Activated T-helper 17 cell treated with anti-CD3 and anti-CD28 coated beads, Interleukin-2, amount 50 U/mL, for 72 hours (primary cell): ENCODE data around the gene CDYL. TPM values are rescaled to one million over a fixed set of nuclear protein-coding genes. Genes with fewer than 3 reads are reported as not detected.

ENCODE experiments used
- ATAC-seq: fragments of 150-1000 bp; cut with Tn5 transposase; replicated peaks from 2 replicates; pipeline ENCODE4 v1.10.0; 2021; ENCODE audit warnings: mild to moderate bottlenecking, moderate library complexity
- H3K27ac Mint-ChIP-seq: one replicate; pipeline ENCODE4 v1.8.0; 2022; ENCODE audit warnings: mixed read lengths
- H3K27me3 Mint-ChIP-seq: one replicate; pipeline ENCODE4 v1.8.0; 2022; ENCODE audit warnings: mixed read lengths
- H3K36me3 Mint-ChIP-seq: one replicate; pipeline ENCODE4 v1.8.0; 2022; ENCODE audit warnings: low read depth, mild to moderate bottlenecking, mixed read lengths
- H3K4me1 Mint-ChIP-seq: one replicate; pipeline ENCODE4 v1.8.0; 2022; ENCODE audit warnings: mixed read lengths
- H3K4me3 Mint-ChIP-seq: one replicate; pipeline ENCODE4 v1.8.0; 2022; ENCODE audit warnings: mild to moderate bottlenecking, mixed read lengths
- H3K9me3 Mint-ChIP-seq: one replicate; pipeline ENCODE4 v1.8.0; 2022; ENCODE audit warnings: mixed read lengths
- total RNA-seq, 2 donors: library from RNA; stranded (reverse); gene quantifications; one replicate each; pipeline ENCODE4 v1.2.3, GENCODE V29; 2022

Gene CDYL
- total RNA-seq, 2 donors from 2014 or later, result 23.3 to 24.5 TPM

GRCh38 chr6:4903121-4903520, 126.9 kb downstream of the CDYL start:
- no peak for ATAC-seq
- Mint-ChIP-seq H3K9me3 (no peaks in the 10 kb centered on the region), H3K36me3 (peaks cover 41% of the 10 kb centered on the region), H3K27ac (no peak overlapping the region), H3K4me1 (peaks cover 28% of the 10 kb centered on the region), H3K27me3 (no peaks in the 10 kb centered on the region), H3K4me3 (no peak overlapping the region)

DNA sequence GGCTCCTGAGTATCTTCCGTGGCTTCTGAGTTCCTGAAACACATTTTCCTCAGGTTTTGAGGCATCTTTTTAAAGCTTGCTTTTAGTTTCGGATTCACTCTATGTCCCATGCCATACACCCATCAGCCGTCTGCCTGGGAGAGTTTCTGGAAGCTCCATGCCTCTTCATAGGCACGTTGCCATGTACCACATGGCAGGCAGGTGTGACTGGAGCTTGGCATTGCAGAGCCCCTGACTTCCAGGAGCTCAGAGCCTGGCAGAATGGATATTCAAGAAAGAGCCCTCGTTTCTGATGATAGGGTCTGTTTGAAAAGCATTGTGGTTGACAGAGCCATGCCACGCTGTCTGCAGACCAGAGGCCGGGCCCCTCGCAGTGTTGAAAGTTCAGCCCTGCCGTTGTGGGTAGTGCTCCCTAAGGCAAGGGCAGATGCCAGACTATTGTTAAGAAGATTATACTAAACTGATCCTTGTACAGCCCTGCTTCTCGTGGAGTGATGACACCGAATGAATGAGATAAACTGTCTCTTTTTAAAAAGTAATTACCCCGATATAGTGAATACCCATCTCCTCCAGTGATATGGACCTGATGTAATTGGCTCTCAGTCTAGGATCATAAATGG, 127.7 kb downstream of the CDYL start:
- no peak overlapping the region for H3K4me3 Mint-ChIP-seq
- peaks cover 38% of the 10 kb centered on the region for H3K36me3 Mint-ChIP-seq
- H3K9me3 Mint-ChIP-seq, result no peaks in the 10 kb centered on the region
- no peak overlapping the region for H3K27ac Mint-ChIP-seq
- ATAC-seq, result no peak
- no peaks in the 10 kb centered on the region for H3K27me3 Mint-ChIP-seq
- peaks cover 28% of the 10 kb centered on the region for H3K4me1 Mint-ChIP-seq

DNA sequence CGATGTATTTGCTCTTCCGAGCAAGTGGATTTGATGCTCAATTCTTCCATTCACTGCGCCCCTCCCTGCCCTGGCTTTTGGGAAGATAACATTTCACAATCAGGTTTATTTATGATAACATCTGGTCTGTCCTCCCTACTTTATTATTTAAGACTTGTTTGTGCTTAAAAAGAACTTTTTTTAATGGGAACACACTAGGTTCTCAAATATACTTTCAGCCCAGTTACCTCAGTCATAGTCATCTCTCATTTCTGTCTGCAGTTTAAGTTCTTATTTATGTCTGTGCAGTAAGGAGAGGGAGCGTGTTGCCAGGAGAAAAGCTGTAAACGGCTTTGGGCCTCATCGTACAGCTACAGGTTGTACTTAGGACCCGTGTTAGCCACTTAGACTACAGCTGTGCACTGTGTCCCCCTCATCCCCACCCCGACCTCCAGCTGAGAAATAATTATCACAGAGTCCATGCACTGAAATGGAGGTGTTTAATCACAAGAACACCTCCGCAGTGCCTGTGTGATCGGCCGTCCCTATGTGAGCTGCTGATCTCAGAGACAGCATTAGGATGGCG, 128.3 kb downstream of the CDYL start:
- Mint-ChIP-seq H3K27me3 (no peaks in the 10 kb centered on the region), H3K27ac (no peak overlapping the region), H3K4me3 (no peak overlapping the region), H3K4me1 (peaks cover 28% of the 10 kb centered on the region), H3K36me3 (peaks cover 32% of the 10 kb centered on the region), H3K9me3 (no peaks in the 10 kb centered on the region)
- ATAC-seq, result no peak

DNA sequence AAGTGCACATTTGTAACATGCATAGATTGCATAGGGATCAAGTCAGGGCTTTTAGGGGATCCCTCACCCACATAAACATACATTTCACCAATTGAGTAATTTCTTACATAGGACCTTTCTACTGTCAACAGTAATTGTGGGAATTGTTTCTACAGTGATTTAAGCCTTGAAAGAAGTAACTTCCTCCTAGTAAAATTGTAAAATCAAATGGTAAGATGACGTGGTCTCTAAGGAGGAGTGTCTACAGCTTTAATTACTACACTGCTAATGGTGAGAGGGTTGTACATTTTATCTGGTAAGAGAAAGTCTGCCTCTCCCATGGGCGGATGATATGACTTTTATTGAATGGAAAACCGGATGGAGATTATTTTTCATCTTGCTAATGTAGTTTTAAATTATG, 129.6 kb downstream of the CDYL start:
- Mint-ChIP-seq H3K27me3 (no peaks in the 10 kb centered on the region), H3K4me3 (no peak overlapping the region), H3K4me1 (peaks cover 35% of the 10 kb centered on the region), H3K36me3 (peaks cover 29% of the 10 kb centered on the region), H3K27ac (no peak overlapping the region), H3K9me3 (no peaks in the 10 kb centered on the region)
- no peak for ATAC-seq

DNA sequence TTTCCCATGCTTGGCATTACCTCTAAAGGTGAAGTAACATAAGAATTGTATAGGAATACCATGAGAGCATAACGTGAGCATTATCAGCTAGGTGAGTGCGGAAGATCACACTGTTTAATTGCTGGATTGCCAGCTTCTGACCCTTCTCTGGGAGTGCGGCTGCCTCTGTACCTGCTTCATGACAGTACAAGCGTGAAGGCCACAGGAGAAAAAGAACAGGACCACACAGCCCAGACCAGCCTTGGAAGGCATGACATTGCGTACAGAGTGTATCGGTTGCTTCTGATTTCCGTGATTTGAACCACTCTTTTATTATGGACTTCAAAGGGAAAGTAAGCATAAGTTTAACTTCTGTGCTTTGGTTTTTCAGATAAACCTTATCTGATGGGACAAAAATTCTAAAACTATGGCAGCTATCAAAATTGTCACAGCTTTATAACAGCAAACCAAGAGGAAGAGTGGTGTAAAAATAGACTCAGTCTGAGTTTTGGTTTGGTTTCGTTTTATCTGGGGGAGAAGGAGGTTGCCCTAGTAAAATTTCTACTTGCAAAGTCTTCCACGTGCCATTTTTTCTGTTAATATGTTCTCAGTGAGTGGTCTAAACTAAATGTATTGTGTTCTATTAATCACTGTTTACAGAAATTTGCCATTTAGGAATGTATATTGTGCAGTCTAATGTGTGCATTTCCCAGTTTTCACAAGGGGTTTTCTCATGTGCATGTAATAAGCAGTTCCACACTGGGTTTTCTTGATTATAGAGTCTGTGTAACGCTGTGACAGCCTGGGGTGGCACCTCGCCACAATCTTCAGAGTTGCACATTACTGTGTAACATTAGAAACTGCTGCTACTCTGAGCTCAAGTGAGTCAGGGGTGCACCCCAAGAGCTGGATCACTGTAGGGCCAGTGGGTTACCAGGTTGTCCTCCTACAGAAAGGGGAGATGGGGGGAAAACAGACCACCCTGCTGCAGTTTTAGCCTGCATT, 130.4 kb downstream of the CDYL start:
- peaks cover 35% of the 10 kb centered on the region for H3K4me1 Mint-ChIP-seq
- peak; percentile 78 for ATAC-seq
- H3K27ac Mint-ChIP-seq, result peak overlapping the region; percentile 66
- no peaks in the 10 kb centered on the region for H3K27me3 Mint-ChIP-seq
- no peaks in the 10 kb centered on the region for H3K9me3 Mint-ChIP-seq
- peak overlapping the region; percentile 15 for H3K4me3 Mint-ChIP-seq
- H3K36me3 Mint-ChIP-seq, result peaks cover 24% of the 10 kb centered on the region

GRCh38 chr6:4907602-4908001, 131.4 kb downstream of the CDYL start:
- Mint-ChIP-seq H3K4me3 (no peak overlapping the region), H3K27ac (peak overlapping the region; percentile 20), H3K27me3 (no peaks in the 10 kb centered on the region), H3K36me3 (peaks cover 14% of the 10 kb centered on the region), H3K4me1 (peaks cover 35% of the 10 kb centered on the region), H3K9me3 (no peaks in the 10 kb centered on the region)
- peak; percentile 59 for ATAC-seq

DNA sequence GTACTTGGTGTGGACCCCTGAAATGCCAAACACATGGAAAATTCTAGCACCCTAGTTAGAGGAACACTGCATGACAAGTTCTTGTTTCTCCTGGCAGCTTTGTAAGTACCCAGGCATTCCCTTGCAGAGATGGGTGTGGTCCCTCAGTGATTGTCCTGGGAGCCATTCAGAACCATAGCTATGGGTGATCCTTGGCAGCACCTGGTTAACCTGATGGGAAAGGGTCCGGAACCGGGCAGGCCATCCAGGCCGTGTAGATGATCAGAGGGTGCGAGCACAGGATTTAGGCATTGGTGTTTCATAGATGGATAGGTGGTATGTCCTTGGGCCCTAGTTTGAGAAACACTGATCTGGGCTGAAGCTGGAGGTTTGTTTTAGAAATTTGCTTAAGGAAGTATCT, 131.9 kb downstream of the CDYL start:
- H3K27ac Mint-ChIP-seq, result peak overlapping the region; percentile 20
- H3K4me1 Mint-ChIP-seq, result peaks cover 35% of the 10 kb centered on the region
- no peak for ATAC-seq
- H3K27me3 Mint-ChIP-seq, result no peaks in the 10 kb centered on the region
- H3K9me3 Mint-ChIP-seq, result no peaks in the 10 kb centered on the region
- peaks cover 10% of the 10 kb centered on the region for H3K36me3 Mint-ChIP-seq
- no peak overlapping the region for H3K4me3 Mint-ChIP-seq

DNA sequence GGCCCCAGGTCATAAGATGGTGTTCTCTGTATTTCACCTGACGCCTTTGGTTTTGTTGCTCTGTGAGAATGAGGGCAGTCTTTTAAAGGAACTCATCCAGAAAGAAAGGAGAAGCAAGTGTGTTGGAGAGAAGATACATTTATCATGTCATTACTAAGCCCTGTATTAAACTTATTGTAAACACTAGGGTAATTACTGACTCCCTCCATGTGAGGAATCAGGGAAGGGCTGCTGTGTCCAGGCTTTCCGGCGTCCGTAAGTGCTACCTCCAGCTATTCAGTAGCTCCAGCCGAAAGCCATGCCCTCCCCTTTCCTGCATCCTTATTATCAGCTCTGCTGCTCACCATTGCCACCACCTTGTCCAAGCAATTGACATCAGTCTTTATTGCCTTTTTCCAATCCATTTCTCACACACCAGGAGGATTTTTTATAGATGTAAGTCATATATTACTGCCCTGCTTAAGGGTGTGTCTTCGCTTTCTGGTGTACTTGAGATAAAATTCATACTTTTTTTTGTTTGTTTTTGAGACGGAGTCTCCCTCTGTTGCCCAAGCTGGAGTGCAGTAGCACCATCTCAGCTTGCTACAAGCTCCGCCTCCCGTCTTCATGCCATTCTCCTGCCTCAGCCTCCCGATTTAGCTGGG, 133.0 kb downstream of the CDYL start:
- Mint-ChIP-seq H3K36me3 (peaks cover 10% of the 10 kb centered on the region), H3K9me3 (no peaks in the 10 kb centered on the region), H3K27ac (peak overlapping the region; percentile 21), H3K4me1 (peaks cover 35% of the 10 kb centered on the region), H3K4me3 (no peak overlapping the region), H3K27me3 (no peaks in the 10 kb centered on the region)
- ATAC-seq, result no peak

DNA sequence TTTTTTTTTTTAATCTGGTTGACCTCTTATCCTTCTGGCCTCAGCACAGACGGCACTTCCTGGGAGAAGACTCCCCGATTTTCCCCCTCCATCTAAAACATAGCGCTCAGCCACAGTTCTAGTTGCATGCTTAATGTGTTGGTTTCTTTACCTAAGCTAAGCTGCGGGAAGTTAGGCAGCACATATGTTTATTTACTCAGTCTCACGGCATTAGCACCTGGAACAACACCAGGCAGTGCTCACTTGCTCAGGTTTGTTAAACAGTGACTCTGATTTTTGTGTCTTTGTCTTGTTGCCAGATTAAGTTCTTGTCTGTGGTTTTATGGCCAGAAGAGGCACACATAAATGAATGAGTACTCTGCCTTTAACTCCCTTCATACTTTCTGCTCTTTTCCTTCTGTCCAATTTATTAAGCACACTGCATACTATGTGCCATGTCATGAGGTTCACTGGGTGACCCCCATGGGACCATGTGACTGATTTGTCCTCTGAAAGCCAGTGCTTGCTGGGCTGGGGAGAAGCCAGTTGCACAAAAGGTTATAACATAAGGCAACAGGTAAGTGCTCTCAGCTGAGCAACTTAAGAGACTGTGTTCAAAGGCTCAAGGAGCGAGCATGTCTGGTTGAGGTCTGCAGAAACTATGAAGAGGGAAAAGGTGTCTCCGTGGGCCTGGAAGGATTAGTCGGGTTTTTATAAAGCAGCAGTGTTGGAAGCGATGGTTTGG, 134.0 kb downstream of the CDYL start:
- Mint-ChIP-seq H3K9me3 (no peaks in the 10 kb centered on the region), H3K36me3 (peaks cover 10% of the 10 kb centered on the region), H3K4me3 (no peak overlapping the region), H3K4me1 (peaks cover 35% of the 10 kb centered on the region), H3K27ac (no peak overlapping the region), H3K27me3 (no peaks in the 10 kb centered on the region)
- ATAC-seq, result no peak

GRCh38 chr6:4912559-4912958, 136.4 kb downstream of the CDYL start:
- Mint-ChIP-seq H3K36me3 (peaks cover 10% of the 10 kb centered on the region), H3K4me3 (no peak overlapping the region), H3K9me3 (no peaks in the 10 kb centered on the region), H3K4me1 (peaks cover 31% of the 10 kb centered on the region), H3K27me3 (no peaks in the 10 kb centered on the region), H3K27ac (no peak overlapping the region)
- ATAC-seq, result no peak

DNA sequence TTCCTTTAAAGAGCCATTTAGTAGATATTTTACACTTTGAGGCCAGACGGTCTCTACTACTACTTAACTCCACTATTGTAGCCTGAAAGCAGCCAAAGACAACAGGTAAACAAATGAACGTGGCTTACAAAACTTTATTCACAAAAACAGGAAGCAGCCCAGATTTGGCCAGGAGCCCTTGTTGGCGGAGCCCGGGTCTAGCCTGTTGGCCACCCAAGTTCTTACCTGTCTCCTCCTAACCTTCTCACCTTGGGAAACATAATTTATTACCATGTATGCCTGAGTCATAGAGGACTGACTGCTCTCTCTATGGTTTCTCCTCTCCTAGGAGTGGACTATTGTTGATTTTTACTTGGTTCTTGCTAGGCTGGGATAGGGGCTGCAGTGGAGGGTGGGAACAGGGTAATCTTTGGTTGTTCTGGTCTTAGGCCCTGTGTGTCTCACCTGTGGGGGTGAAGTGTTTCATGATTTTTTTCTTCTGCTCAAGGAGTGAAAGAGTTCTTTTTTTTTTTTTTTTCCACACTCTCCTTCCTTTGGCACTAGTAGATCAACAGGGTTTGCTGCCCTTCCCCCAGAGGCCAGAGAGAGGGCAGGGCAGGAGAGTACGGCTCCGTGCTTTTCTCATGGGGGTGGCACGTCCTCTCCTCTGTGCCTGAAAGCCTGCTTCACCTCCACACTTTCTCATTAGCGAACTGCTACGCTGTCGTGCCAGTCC, 137.7 kb downstream of the CDYL start:
- H3K27ac Mint-ChIP-seq, result no peak overlapping the region
- H3K9me3 Mint-ChIP-seq, result no peaks in the 10 kb centered on the region
- H3K27me3 Mint-ChIP-seq, result no peaks in the 10 kb centered on the region
- ATAC-seq, result no peak
- peaks cover 28% of the 10 kb centered on the region for H3K4me1 Mint-ChIP-seq
- peaks cover 6% of the 10 kb centered on the region for H3K36me3 Mint-ChIP-seq
- no peak overlapping the region for H3K4me3 Mint-ChIP-seq

- Mint-ChIP-seq H3K4me1 (peaks cover 28% of the 10 kb centered on the region), H3K9me3 (no peaks in the 10 kb centered on the region), H3K27me3 (no peaks in the 10 kb centered on the region), H3K27ac (no peak overlapping the region), H3K4me3 (no peak overlapping the region), H3K36me3 (peaks cover 5% of the 10 kb centered on the region)
- peak; percentile 72 for ATAC-seq
Measured at GRCh38 chr6:4914420-4915159, 138.4 kb downstream of the CDYL start.

GRCh38 chr6:4916954-4917561, 140.9 kb downstream of the CDYL start:
- no peaks in the 10 kb centered on the region for H3K9me3 Mint-ChIP-seq
- H3K4me1 Mint-ChIP-seq, result peaks cover 21% of the 10 kb centered on the region
- no peaks in the 10 kb centered on the region for H3K27me3 Mint-ChIP-seq
- H3K4me3 Mint-ChIP-seq, result no peak overlapping the region
- ATAC-seq, result peak; percentile 45
- no peak overlapping the region for H3K27ac Mint-ChIP-seq
- no peaks in the 10 kb centered on the region for H3K36me3 Mint-ChIP-seq
